Nephron (organoid): ENCODE data around the gene FARP2.
"Not testable (repeated sequence)": the region's sequence is repeated elsewhere in the genome, so short reads cannot be mapped to it uniquely, and the experiment has no call there.

Source experiments
- H3K27ac Mint-ChIP-seq, 3 experiments: 2 replicates each; pipeline ENCODE4 v1.8.0; 2020; ENCODE audit warnings: mixed read lengths in 3 of 3, mild to moderate bottlenecking in 2 of 3, moderate library complexity in 1 of 3
- H3K27me3 Mint-ChIP-seq: 2 replicates; pipeline ENCODE4 v1.8.0; 2021; ENCODE audit warnings: low read depth, mild to moderate bottlenecking, moderate library complexity, mixed read lengths
- H3K36me3 Mint-ChIP-seq: 2 replicates; pipeline ENCODE4 v1.8.0; 2020; ENCODE audit warnings: low read depth, mixed read lengths
- H3K4me1 Mint-ChIP-seq: 2 replicates; pipeline ENCODE4 v1.8.0; 2020; ENCODE audit warnings: mixed read lengths
- H3K4me3 Mint-ChIP-seq, 3 experiments: 2 replicates each; pipeline ENCODE4 v1.8.0; 2020; ENCODE audit warnings: mild to moderate bottlenecking in 3 of 3, mixed read lengths in 3 of 3, moderate library complexity in 2 of 3
- H3K9me3 Mint-ChIP-seq: 2 replicates; pipeline ENCODE4 v1.8.0; 2020; ENCODE audit warnings: mixed read lengths
- TF ChIP-seq, protein P1 (sequence below), 3 experiments: fragments of 200-600 bp; sonication (generic); IDR thresholded peaks; one replicate each; pipeline ENCODE4 v1.5.0; 2021; ENCODE audit warnings: antibody characterized with exemption in 3 of 3; ENCODE audit not compliant: unreplicated experiment in 3 of 3

The FARP2 gene

GRCh38 chr2:241386519-241386918 lies 30.4 kb downstream of the FARP2 start:
- peaks cover 46% of the 10 kb centered on the region for H3K36me3 Mint-ChIP-seq
- peak overlapping the region in 1 of 3 experiments; percentile 35 for H3K27ac Mint-ChIP-seq
- no peaks in the 10 kb centered on the region for H3K27me3 Mint-ChIP-seq
- H3K4me1 Mint-ChIP-seq: peaks cover 22% of the 10 kb centered on the region
- no peak overlapping the region for H3K4me3 Mint-ChIP-seq
- TF ChIP-seq, protein P1, sequence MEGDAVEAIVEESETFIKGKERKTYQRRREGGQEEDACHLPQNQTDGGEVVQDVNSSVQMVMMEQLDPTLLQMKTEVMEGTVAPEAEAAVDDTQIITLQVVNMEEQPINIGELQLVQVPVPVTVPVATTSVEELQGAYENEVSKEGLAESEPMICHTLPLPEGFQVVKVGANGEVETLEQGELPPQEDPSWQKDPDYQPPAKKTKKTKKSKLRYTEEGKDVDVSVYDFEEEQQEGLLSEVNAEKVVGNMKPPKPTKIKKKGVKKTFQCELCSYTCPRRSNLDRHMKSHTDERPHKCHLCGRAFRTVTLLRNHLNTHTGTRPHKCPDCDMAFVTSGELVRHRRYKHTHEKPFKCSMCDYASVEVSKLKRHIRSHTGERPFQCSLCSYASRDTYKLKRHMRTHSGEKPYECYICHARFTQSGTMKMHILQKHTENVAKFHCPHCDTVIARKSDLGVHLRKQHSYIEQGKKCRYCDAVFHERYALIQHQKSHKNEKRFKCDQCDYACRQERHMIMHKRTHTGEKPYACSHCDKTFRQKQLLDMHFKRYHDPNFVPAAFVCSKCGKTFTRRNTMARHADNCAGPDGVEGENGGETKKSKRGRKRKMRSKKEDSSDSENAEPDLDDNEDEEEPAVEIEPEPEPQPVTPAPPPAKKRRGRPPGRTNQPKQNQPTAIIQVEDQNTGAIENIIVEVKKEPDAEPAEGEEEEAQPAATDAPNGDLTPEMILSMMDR (IDR thresholded peaks at IDR 0.05; ENCODE audit: unreplicated experiment in 3 of 3): no peak
- H3K9me3 Mint-ChIP-seq: no peaks in the 10 kb centered on the region

DNA sequence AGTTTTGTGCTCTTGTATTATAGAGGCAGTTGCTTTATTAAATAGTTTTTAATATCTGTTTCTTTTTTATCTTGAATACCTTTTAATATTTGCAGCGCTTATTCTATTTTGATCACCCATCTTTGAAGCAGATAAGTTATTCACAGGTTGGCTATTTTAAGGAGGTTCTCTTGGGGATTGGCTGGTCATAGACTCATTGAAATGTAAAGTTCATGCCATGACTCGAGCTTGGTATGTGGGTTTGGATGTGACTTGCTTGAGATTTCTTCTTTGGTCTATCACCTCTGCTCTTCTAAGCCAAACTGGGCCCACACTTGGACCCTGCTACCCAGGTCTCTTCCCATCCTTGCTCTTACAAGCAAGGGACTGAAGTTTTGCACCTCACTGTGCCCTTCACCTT lies 33.6 kb downstream of the FARP2 start:
- no peak overlapping the region for H3K27ac Mint-ChIP-seq
- no peaks in the 10 kb centered on the region for H3K27me3 Mint-ChIP-seq
- peaks cover 17% of the 10 kb centered on the region for H3K4me1 Mint-ChIP-seq
- H3K4me3 Mint-ChIP-seq: no peak overlapping the region
- TF ChIP-seq, protein P1 (IDR thresholded peaks at IDR 0.05; ENCODE audit: unreplicated experiment in 3 of 3): no peak
- peaks cover 33% of the 10 kb centered on the region for H3K36me3 Mint-ChIP-seq
- H3K9me3 Mint-ChIP-seq: no peaks in the 10 kb centered on the region

DNA sequence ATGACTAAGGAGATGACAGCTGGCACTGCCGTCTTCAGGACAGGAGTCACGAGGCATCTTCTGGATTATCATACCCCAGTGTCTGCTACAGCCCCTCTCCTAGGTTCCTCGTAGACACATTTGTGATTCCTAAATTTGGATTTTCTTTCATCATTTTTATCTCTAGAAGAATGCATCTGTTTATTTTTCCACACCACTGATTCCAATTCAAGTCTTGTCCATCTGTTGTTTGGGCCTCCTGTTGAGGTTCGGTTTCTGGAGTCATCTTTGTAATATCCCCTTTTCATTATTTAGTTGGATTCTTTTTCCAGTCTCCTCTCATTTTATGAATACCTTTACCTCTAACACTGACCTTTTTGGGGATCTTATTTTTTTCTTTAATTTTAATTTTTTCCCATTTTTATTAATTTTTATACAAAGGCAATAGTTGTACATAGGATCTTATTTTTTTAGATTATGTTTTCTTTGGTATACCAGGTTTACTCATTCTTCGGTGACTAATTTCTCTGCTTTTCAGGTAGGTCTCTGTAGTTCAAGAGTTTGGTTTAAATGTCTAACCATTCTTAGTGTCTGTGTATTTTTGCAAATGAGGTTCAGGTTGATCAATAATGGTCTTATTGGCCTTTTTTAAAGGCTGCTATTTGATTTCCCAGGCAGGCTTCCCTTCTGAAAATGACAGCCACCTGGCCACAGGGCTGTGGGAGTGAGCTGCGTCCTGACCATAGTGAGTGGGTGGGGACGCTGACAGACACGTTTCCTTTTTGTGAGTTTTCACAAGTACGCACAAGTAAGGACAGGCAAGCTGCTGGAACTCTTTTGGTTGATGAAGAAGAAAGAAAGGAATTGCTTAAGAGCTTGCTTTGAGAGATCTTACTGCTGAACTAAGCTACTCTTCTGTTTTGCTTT lies 34.5 kb downstream of the FARP2 start:
- TF ChIP-seq, protein P1 (IDR thresholded peaks at IDR 0.05; ENCODE audit: unreplicated experiment in 3 of 3): no peak
- H3K9me3 Mint-ChIP-seq: no peaks in the 10 kb centered on the region
- no peak overlapping the region for H3K4me3 Mint-ChIP-seq
- peaks cover 38% of the 10 kb centered on the region for H3K36me3 Mint-ChIP-seq
- H3K4me1 Mint-ChIP-seq: peaks cover 17% of the 10 kb centered on the region
- no peaks in the 10 kb centered on the region for H3K27me3 Mint-ChIP-seq
- H3K27ac Mint-ChIP-seq: no peak overlapping the region

- no peaks in the 10 kb centered on the region for H3K27me3 Mint-ChIP-seq
- H3K27ac Mint-ChIP-seq: no peak overlapping the region
- H3K9me3 Mint-ChIP-seq: no peaks in the 10 kb centered on the region
- H3K36me3 Mint-ChIP-seq: peaks cover 37% of the 10 kb centered on the region
- peaks cover 7% of the 10 kb centered on the region for H3K4me1 Mint-ChIP-seq
- H3K4me3 Mint-ChIP-seq: no peak overlapping the region
- TF ChIP-seq, protein P1 (IDR thresholded peaks at IDR 0.05; ENCODE audit: unreplicated experiment in 3 of 3): peak in 2 of 3 experiments; percentile 9 to 14
Observed at GRCh38 chr2:241391892-241392665, 36.0 kb downstream of the FARP2 start.

DNA sequence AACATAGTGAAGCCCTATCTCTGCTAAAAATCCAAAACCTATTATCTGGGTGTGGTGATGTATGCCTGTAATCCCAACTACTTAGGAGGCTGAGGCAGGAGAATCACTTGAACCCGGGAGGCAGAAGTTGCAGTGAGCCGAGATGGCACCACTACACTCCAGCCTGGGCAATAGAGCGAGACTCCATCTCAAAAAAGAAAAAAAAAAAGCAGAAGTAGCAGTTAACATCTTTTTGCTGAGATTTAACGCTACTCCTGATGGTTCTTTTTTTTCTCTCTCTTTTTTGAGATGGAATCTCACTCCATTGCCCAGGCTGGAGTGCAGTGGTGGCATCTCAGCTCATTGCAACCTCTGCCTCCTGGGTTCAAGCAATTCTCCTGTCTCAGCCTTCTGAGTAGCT lies 36.7 kb downstream of the FARP2 start:
- H3K4me3 Mint-ChIP-seq, H3K4me1 Mint-ChIP-seq, H3K9me3 Mint-ChIP-seq, H3K27me3 Mint-ChIP-seq, H3K27ac Mint-ChIP-seq: not testable (repeated sequence)
- peaks cover 40% of the 10 kb centered on the region for H3K36me3 Mint-ChIP-seq

DNA sequence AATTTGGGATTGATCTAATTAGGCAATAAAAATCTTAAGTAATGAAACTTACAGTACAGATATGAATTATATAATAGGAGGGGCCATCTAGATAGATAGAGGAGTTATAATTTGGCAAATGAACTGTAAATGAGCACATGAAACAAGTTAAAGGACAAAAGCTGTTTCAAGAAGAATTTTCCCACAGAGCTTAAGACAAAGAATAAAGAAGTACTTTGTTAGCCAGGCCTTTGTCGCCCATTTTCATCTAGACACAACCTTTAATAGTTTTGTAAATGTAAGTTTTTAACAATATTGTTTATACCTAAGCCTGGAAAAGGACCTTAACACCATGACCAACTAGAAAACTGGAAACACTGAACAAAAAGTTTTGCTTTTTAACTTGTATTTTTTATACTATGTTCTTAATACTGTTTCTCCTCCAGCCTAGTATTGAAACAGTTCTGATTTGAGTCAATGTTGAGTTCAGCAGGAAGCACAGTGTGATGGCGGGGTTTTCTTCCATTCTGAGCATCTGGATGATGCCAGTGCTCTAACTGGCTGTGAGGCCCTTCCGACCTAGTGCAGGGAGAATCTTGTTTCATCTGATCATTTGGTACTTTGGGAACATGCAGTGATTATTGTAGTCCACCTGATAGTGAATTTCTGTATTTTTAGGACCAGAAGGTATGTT lies 37.6 kb downstream of the FARP2 start:
- peaks cover 5% of the 10 kb centered on the region for H3K4me1 Mint-ChIP-seq
- peaks cover 33% of the 10 kb centered on the region for H3K36me3 Mint-ChIP-seq
- no peak overlapping the region for H3K27ac Mint-ChIP-seq
- H3K27me3 Mint-ChIP-seq: no peaks in the 10 kb centered on the region
- H3K4me3 Mint-ChIP-seq: no peak overlapping the region
- TF ChIP-seq, protein P1 (IDR thresholded peaks at IDR 0.05; ENCODE audit: unreplicated experiment in 3 of 3): no peak
- H3K9me3 Mint-ChIP-seq: no peaks in the 10 kb centered on the region

DNA sequence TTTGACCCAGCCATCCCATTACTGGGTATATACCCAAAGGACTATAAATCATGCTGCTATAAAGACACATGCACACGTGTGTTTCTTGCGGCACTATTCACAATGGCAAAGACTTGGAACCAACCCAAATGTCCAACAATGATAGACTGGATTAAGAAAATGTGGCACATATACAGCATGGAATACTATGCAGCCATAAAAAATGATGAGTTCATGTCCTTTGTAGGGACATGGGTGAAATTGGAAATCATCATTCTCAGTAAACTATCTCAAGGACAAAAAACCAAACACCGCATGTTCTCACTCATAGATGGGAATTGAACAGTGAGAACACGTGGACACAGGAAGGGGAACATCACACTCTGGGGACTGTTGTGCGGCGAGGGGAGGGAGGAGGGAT lies 40.7 kb downstream of the FARP2 start:
- H3K27ac Mint-ChIP-seq, H3K9me3 Mint-ChIP-seq, H3K27me3 Mint-ChIP-seq, H3K4me1 Mint-ChIP-seq, H3K4me3 Mint-ChIP-seq: not testable (repeated sequence)
- peaks cover 20% of the 10 kb centered on the region for H3K36me3 Mint-ChIP-seq
